Colon (tissue), 2 donors: Measurements from ENCODE around the gene C22orf42.
"Not testable (repeated sequence)": the region's sequence is repeated elsewhere in the genome, so short reads cannot be mapped to it uniquely, and the experiment has no call there.

ENCODE experiments used
- FAIRE-seq: peaks from 2 replicates; lab custom pipeline; 2012; peaks lifted over from hg19 to GRCh38; lab: Jason Lieb, UNC
- donor health status: control.
- donor health status: control.

The C22orf42 gene

DNA sequence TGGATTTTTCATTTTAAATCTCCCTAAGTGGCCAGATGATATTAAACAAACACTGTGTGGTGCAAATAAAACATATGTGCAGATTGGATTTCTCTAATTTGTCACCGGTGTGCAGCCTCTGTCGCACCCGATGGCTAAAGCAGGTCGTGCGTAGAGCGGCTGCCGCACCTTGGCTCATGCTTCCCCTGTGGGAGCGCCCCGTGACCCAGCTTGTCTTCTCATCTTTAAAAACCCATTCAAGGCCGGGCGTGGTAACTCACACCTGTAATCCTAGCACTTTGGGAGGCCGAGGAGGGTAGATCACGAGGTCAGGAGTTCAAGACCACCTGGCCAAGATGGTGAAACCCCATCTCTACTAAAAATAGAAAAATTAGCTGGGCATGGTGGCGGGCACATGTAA, 24.3 kb downstream of the C22orf42 start:
- not testable (repeated sequence) for FAIRE-seq

DNA sequence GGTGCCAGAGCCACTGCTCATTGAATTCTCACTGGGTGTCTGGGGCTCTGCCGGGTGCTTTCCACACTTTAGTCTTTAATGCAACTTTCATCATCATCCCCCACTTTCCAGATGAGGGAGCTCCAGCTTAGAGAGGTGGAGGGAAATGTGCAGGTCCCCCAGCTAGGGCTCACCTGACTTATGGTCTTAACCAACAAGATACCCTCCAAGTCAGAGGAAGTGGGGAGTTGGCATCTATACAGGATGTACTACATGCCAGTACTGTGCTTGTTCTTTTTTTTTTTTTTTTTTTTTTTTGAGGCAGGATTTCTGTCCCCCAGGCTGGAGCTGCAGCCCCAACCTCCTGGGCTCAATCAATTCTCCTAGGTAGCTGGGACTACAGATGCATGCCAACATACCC, 26.3 kb downstream of the C22orf42 start:
- no peak for FAIRE-seq

DNA sequence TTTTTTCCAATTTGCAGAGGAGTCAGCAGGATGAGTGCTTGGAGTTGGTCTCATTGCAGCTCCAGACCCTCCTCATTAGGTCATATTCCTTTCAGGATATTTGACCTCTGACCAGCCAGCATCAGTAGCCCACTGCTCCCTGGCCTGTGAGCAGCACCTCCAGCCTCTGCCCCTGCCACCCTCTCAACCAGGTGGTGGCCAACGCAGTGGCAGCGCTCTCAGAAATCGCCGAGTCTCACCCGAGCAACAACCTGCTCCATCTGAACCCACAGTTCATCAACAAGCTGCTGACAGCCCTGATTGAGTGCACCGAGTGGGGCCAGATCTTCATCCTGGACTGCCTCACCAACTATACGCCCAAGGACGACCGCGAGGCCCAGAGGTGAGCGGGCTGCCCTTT, 27.0 kb downstream of the C22orf42 start:
- FAIRE-seq: no peak

DNA sequence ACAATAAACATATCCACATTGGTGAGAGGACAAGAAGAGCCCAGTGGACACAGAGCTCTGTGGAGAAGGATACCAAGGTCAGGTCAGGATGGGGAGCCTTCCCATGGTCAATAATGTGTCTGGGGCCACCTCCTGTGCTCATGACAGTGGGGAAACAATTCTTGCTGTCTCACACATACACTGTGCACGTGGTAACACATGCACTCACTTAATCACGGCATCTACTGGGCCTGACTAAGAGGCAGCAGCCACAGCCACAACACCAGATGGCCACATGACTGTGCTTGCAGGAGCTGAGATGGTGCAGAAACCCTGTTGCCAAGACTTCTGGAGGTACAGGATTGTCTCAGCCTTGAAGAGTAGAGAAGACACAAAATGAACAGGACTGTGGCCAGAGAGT, 28.6 kb downstream of the C22orf42 start:
- FAIRE-seq: no peak

DNA sequence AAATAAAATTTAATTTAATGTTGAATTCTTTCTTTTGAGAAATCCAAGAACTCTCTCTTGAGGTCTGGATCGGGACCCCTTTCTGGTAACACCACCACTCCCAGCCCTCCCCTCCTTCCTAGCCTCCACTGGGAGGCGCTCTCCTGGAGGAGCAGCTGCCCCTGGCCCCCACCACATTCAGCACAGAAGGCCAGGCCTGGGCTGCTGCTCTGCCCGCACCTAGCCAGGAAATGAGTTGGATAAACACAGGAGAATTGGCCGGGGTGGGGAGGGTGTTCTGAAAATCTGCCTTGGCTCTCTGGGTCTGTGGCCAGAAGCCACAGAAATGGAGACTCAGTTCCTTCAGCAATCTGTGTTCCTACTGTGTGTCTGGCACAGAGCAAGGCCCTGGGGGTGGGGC, 31.2 kb downstream of the C22orf42 start:
- FAIRE-seq: no peak

DNA sequence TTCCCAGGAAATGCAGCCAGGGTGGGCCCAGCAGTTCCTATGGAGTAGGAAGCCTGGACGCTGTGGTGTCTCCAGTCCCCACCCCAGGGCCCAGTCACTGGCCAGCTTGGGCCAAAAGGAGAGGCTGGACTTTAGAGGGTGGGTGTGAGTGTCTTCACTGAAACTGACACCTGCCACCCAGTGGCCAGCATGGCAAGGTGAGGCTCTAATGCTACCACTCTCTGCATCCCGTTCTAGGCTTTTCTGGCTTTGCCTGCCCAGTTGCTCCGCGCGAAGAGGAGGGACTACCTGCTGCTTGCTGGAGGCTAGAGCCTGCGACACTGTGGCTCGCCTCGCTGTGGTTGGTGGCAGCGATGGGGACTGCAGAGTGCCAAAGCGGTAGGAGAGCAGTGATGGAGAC, 35.4 kb downstream of the C22orf42 start:
- no peak for FAIRE-seq

DNA sequence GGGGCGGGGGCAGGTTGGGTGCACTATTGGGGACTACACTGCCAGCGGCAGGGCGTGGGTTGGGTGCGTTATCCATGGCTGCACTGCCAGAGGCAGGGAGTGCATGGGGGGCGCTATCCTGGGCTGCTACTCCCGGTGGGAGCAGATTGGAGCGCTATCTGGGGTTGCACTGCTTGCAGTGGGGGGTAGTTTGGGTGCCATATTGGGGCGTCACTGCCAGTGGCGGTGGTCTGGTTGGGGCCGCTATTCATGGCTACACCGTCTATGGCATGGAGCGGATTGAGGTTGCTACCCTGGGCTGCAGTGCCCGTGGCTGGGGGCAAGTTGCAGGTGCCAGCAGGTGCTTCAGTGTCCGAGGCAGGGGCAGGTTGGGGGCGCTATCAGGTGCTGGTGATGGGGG, 36.2 kb downstream of the C22orf42 start:
- no peak for FAIRE-seq

DNA sequence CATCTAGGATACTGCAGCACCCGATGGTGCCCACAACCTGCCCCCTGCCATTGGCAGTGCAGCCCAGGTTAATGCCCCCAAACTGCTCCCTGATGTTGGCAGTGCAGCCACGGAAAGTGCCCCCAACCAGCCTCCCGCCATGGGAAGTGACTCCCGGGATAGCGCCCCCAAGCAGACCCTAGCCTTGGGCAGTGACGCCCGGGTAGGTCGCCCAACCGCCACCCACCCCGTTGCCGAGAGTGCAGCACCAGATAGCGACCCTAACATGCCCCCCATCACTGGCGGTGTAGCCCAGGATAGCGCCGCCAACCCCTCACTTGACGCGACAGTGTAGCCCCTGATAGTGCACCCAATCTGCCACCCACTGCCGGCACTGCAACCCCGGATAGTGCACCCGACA, 38.5 kb downstream of the C22orf42 start:
- FAIRE-seq: no peak

DNA sequence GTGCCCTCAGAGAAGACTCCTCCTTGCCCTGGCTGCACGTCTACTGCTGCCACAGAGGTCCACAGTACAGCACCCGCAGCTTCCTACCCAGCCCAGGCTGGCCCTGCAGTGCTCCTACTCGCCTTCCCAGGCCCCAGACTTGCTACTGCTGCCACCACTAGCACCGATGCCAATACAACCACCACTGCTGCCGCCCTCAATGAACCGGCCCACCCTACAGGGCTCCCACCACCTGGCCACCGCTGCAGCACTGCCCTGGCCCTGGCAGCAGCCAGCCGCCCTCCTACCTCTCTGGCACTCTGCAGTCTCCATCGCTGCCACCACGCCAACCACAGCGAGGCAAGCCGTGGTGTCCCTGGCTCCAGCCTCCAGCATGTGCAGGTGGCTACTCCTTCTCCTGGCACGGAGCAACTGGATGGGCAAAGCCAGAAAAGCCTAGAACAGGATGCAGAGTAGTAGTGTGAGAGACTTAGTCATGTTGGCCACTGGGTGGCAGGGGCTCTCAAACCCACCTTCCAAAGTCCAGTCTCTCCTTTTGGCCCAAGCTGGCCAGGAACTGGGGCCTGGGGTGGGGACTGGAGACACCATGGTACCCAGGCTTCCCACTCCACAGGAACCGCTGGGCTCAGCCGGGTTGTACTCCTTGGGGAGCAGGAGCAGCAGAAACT, 39.4 kb downstream of the C22orf42 start:
- FAIRE-seq: no peak

DNA sequence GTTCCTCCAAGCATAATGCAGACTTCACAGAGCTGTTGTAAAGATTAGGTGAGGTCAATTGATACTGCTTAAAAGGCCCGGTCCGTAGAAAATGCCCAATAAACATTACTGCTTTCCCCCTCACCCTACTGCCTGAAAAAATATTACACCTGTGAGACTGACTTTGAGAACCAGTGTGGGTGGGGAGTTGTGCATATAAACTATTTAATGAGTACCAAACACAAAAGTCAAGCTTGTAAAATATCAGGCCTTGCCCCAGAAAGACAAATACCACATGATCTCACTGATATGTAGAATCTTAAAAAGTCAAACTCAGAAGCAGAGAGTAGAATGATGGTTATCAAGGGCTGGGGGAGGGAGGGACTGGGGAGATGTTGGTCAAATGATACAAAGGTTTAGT, 46.7 kb downstream of the C22orf42 start:
- FAIRE-seq: no peak

DNA sequence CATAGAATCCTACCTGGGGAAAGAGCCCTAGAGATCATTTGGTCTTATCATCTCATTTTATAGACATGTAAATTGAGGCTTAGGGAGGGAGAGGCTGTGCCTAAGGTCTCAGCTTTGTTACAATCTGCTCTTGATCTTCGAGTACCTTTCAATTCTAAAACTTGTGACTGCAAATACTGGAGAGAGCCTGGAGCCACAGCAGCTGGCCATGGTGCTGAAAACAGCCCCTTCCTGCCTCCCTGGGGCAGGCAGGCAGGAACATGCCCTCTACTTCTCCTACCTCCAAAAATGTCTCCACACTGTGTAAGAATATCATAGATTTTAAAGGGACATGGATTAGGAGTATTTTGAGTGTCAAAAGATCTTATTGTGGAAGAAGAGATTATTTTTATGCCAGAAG, 52.2 kb downstream of the C22orf42 start:
- FAIRE-seq: no peak

DNA sequence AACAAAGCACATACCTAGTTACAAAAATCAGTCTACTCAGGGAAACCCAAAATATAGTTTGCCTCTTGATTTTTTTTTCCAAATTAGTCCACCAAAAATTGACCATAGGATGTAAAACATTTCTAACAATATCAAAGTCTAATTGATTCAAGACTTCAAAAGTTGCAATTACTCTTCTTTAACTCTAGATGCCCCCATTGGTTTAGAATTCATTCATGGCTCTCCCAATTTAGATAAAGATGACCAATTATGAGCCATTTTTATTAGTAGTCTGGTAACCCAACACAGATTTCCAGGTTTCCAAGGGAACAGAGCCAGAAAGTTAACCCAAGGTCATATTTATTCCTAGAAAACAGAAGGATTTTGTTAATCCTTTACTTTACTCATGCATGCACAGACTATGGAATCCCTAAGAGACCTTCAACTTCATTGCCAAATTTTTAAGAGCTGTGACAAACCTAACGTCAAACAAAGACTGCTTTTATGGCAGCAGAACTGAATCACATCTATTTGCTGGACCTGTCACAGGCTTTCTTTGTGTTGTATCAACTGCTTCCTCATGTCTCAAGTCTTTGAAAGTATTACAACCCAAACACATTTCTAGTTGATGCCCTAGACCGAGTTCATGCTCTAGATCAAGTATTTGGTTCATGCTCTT, 55.3 kb downstream of the C22orf42 start:
- no peak for FAIRE-seq

DNA sequence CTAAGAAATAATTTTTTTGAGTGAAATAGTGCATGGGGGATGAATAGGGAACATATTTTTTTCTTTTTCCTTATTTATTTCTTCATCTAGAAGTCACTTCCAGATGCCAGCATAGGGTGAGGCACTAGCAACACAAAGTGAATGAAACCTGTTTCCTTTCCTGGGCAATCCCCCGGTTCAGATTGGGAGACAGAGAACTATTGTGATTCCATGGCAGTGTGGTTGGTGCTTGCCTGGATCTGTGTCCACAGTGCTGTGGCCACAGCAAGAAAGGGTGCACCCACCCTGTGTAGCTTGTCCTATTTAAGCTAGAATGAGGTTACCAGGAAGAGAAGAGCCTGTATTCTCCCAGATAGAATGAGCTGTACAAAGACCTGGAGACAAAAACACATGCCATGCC, 58.4 kb downstream of the C22orf42 start:
- no peak for FAIRE-seq
